Adrenal gland (tissue), 12 donors: Measurements from ENCODE around the gene ESR2. TPM values are rescaled to one million over a fixed set of nuclear protein-coding genes. Genes with fewer than 3 reads are reported as not detected.

Experiments
- DNase-seq, 7 donors: peaks; one replicate each; pipeline ENCODE4 v3.0.0-alpha.2; 2019 to 2020
- H3K27ac ChIP-seq, 5 donors: fragments of 200-600 bp; sonication (generic) in 4 of 5; 1 replicate in 3 of 5; 2 replicates in 2 of 5; pipeline versions ENCODE4 v1.5.1 to v1.8.0; 2016 to 2020; ENCODE audit warnings: mild to moderate bottlenecking in 1 of 5
- H3K27me3 ChIP-seq: fragments of 200-600 bp; 2 replicates; pipeline ENCODE4 v1.8.0; 2021
- H3K36me3 ChIP-seq, 2 donors: fragments of 200-600 bp; replicated peaks in 1 of 2; 1 replicate in 1 of 2; 2 replicates in 1 of 2; pipeline versions ENCODE4 v1.5.1 to v1.8.0; 2018 to 2022
- H3K4me1 ChIP-seq, 2 donors: fragments of 200-600 bp; replicated peaks in 1 of 2; 1 replicate in 1 of 2; 2 replicates in 1 of 2; pipeline versions ENCODE4 v1.5.1 to v1.8.0; 2018 to 2021
- H3K4me3 ChIP-seq, 4 donors: fragments of 200-600 bp; sonication (generic) in 3 of 4; one replicate each; pipeline ENCODE4 v1.5.1; 2016 to 2018
- H3K9me3 ChIP-seq, 3 donors: fragments of 200-600 bp; sonication (generic) in 1 of 3; replicated peaks in 1 of 3; 1 replicate in 2 of 3; 2 replicates in 1 of 3; pipeline versions ENCODE4 v1.5.1 to v1.8.0; 2016 to 2021
- POLR2A ChIP-seq, 2 donors: fragments of 450-650 bp; IDR thresholded peaks; one replicate each; pipeline ENCODE4 v1.6.1; 2017; ENCODE audit warnings: antibody characterized with exemption in 2 of 2, mild to moderate bottlenecking in 2 of 2, moderate library complexity in 1 of 2
- WGBS, 4 donors: extraction: QIAGEN DNeasy Blood & Tissue Kit in 2 of 4; methylation state at CpG; one replicate each; pipeline versions ENCODE4 v1.1.5 to v1.1.7; 2013 to 2017; 5-methylcytosine and 5-hydroxymethylcytosine counted together
- intact Hi-C, 2 donors: fragments of 100-400 bp; cut with DNase I; formaldehyde crosslinking; loops; one replicate each; pipeline versions ENCODE4 v1.14.1 to v1.15.0; 2022 to 2023
- polyA plus RNA-seq, 3 donors: library from polyadenylated mRNA; stranded (reverse); fragments of 200-250 nt in 2 of 3; fragments of 350-450 nt in 1 of 3; fragmentation: Illumina TruSeq in 1 of 3; extraction: RNeasy Lipid Tissue Mini Kit (QIAGEN cat#74804) in 1 of 3; gene quantifications; one replicate each; pipeline ENCODE4 v1.2.3, GENCODE V29; 2013 to 2014
- total RNA-seq, 9 donors: library from RNA; depleted of rRNA in 4 of 9; stranded (reverse); fragments of >200 nt in 4 of 9; fragments of 120-200 nt in 1 of 9; fragmentation: NEBNext Ultra II Directional in 1 of 9; extraction: Animal tissue kit (Norgen Biotek cat#: 25700) in 1 of 9; gene quantifications; one replicate each; pipeline versions ENCODE4 v1.1.0 to v1.2.4, GENCODE V29; 2013 to 2023
- TF ChIP-seq, protein P1 (sequence below), 6 experiments: fragments of 450-650 bp in 4 of 6; fragments of 200-600 bp in 2 of 6; sonication (generic) in 1 of 6; IDR thresholded peaks; 1 replicate in 5 of 6; 2 replicates in 1 of 6; pipeline versions ENCODE4 v1.5.1 to v1.8.0; 2016 to 2021; ENCODE audit warnings: antibody characterized with exemption in 6 of 6, mild to moderate bottlenecking in 2 of 6, moderate library complexity in 1 of 6
- donor health status: healthy with polysubstance abuse.
- donor health status: Bipolar disorder and iron deficiency.
- donor health status: DM: yes; HTN: yes; CAD: no.
- donor health status: DM: no; HTN: no; CAD: no.
- donor health status: DM: no; HTN: no; CAD: no.
- donor health status: DM: yes; HTN: yes; CAD: no.

Gene ESR2
- total and polyA plus RNA-seq, 12 donors, result 3.0 to 36.0 (median 18.8) TPM

DNA sequence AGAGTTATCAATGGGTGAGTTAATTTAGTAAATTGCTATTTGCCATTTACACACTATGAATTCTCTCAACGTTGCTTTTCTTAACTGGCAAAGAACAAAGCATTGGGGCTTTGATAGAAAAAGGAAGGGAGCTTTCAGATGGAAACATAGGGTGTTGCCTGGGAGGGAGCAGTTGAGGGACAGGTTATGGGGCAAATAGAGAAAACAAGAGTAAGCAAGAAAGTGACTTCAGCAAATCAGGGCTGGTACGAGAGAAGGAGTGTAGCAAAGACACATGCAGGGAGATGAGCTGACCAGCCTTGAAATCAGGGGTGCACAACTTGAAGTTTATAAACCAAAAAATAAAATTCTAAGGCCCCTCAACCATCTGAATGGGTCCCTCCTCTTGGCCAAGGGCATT is 15.7 kb downstream of the ESR2 start:
- no peak for DNase-seq
- no peaks in the 10 kb centered on the region for H3K9me3 ChIP-seq
- no peak overlapping the region for H3K4me3 ChIP-seq
- H3K36me3 ChIP-seq, result no peaks in the 10 kb centered on the region
- H3K27ac ChIP-seq, result no peak overlapping the region
- 75 to 81% (median 78%) methylated on average over 2 of the region's 2 CpGs for WGBS, 4 donors
- TF ChIP-seq, protein P1, sequence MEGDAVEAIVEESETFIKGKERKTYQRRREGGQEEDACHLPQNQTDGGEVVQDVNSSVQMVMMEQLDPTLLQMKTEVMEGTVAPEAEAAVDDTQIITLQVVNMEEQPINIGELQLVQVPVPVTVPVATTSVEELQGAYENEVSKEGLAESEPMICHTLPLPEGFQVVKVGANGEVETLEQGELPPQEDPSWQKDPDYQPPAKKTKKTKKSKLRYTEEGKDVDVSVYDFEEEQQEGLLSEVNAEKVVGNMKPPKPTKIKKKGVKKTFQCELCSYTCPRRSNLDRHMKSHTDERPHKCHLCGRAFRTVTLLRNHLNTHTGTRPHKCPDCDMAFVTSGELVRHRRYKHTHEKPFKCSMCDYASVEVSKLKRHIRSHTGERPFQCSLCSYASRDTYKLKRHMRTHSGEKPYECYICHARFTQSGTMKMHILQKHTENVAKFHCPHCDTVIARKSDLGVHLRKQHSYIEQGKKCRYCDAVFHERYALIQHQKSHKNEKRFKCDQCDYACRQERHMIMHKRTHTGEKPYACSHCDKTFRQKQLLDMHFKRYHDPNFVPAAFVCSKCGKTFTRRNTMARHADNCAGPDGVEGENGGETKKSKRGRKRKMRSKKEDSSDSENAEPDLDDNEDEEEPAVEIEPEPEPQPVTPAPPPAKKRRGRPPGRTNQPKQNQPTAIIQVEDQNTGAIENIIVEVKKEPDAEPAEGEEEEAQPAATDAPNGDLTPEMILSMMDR (IDR thresholded peaks at IDR 0.05), result no peak
- TF ChIP-seq POLR2A (IDR thresholded peaks at IDR 0.05), result no peak
- H3K4me1 ChIP-seq, result no peaks in the 10 kb centered on the region
- intact Hi-C loops, result no loop called here
- no peaks in the 10 kb centered on the region for H3K27me3 ChIP-seq

DNA sequence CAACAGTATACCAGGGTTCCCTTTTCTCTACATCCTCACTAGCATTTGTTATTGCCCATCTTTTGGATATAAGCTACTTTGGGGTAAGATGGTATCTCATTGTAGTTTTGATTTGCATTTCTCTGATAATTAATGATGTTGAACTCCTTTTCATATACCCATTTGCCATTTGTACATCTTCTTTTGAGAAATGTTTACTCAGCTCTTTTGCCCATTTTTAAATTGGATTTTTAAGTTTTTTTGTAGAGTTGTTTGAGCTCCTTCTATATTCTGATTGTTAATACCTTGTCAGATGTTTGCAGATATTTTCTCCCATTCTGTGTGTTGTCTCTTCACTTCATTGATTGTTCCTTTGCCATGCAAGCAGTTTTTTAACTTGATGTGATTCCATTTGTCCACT is 22.2 kb downstream of the ESR2 start:
- intact Hi-C loops, result no loop called here
- H3K36me3 ChIP-seq, result no peaks in the 10 kb centered on the region
- H3K4me1 ChIP-seq, result no peaks in the 10 kb centered on the region
- no peaks in the 10 kb centered on the region for H3K27me3 ChIP-seq
- no peak overlapping the region for H3K27ac ChIP-seq
- no peak for DNase-seq
- no peaks in the 10 kb centered on the region for H3K9me3 ChIP-seq
- H3K4me3 ChIP-seq, result no peak overlapping the region
- no peak for TF ChIP-seq POLR2A (IDR thresholded peaks at IDR 0.05)
- TF ChIP-seq, protein P1 (IDR thresholded peaks at IDR 0.05), result no peak

DNA sequence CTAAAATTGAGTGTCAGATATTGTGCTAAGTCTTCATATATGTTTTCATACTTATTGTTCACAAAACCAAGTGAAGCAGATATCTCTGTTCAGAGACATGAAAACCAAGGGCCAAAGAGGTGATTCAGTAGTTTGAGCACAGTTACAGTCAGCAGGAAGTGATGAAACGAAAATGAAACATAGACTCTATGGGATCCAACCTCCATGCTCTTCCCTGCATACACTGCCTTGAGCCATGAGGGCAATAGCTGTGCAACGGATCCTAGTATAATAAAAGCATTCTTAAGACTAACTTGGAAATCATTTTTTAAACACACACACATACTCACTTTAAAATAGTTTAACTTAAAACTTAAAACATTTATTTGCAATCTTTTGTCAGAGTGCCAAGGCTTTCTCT is 27.9 kb downstream of the ESR2 start:
- H3K27ac ChIP-seq, result no peak overlapping the region
- 54 to 63% (median 61%) methylated on average over 2 of the region's 2 CpGs for WGBS, 4 donors
- H3K36me3 ChIP-seq, result no peaks in the 10 kb centered on the region
- intact Hi-C loops, result no loop called here
- no peaks in the 10 kb centered on the region for H3K4me1 ChIP-seq
- TF ChIP-seq, protein P1 (IDR thresholded peaks at IDR 0.05), result no peak
- TF ChIP-seq POLR2A (IDR thresholded peaks at IDR 0.05), result no peak
- DNase-seq, result no peak
- no peaks in the 10 kb centered on the region for H3K9me3 ChIP-seq
- no peaks in the 10 kb centered on the region for H3K27me3 ChIP-seq
- H3K4me3 ChIP-seq, result no peak overlapping the region

DNA sequence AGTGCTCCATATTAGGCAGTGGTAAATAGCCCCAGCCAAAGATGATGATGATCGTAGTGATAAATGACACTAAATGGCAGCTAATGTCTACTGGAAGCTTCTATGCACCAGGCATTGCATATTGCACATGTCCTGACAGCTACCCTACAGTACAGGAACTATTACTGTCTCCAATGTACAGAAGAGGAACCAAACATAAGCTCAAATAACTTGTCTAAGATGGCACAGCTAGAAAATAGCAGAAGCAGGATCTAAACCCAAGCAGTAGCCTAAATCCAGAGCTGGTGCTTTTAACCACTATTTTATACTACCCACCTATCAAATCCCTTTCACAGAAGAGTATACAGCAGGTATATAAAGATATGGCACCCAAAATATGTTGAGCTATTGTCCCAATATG is 28.9 kb downstream of the ESR2 start:
- intact Hi-C loops, result no loop called here
- DNase-seq, result no peak
- Histone ChIP-seq H3K27me3 (no peaks in the 10 kb centered on the region), H3K27ac (no peak overlapping the region), H3K36me3 (peaks cover 0 to 3% of the 10 kb centered on the region in 2 donors), H3K4me3 (no peak overlapping the region), H3K9me3 (no peaks in the 10 kb centered on the region), H3K4me1 (no peaks in the 10 kb centered on the region)
- TF ChIP-seq POLR2A (IDR thresholded peaks at IDR 0.05), result no peak
- TF ChIP-seq, protein P1 (IDR thresholded peaks at IDR 0.05), result no peak
- 94 to 100% (median 100%) methylated on average over 1 of the region's 1 CpG for WGBS, 4 donors
